Muscle of leg (tissue), 11 donors: ENCODE data around the gene SDHAF3. TPM values are rescaled to one million over a fixed set of nuclear protein-coding genes. Genes with fewer than 3 reads are reported as not detected.

Source experiments
- DNase-seq: peaks from one replicate; pipeline ENCODE4 v3.0.0; 2013
- H3K27ac ChIP-seq: one replicate; pipeline ENCODE4 v1.5.1; 2013; ENCODE audit warnings: mild to moderate bottlenecking, low read length, control low read depth
- H3K27me3 ChIP-seq: one replicate; pipeline ENCODE4 v1.6.1; 2013; ENCODE audit warnings: low read length; ENCODE audit not compliant: control insufficient read depth, insufficient read depth
- H3K36me3 ChIP-seq: one replicate; pipeline ENCODE4 v1.6.1; 2013; ENCODE audit warnings: low read length; ENCODE audit not compliant: control insufficient read depth, insufficient read depth
- H3K4me1 ChIP-seq: one replicate; pipeline ENCODE4 v1.6.1; 2013; ENCODE audit warnings: low read length; ENCODE audit not compliant: control insufficient read depth, insufficient read depth
- H3K4me3 ChIP-seq: one replicate; pipeline ENCODE4 v1.5.1; 2013; ENCODE audit warnings: low read length, control low read depth
- H3K9me3 ChIP-seq: replicated peaks from 2 replicates; pipeline ENCODE4 v1.6.1; 2013; ENCODE audit warnings: low read depth, low read length; ENCODE audit not compliant: control insufficient read depth
- WGBS: methylation state at CpG from one replicate; pipeline ENCODE4 v1.1.5; 2013; ENCODE audit warnings: missing lambda C conversion rate; ENCODE audit not compliant: insufficient coverage; 5-methylcytosine and 5-hydroxymethylcytosine counted together
- polyA plus RNA-seq, 8 donors: library from polyadenylated mRNA; unstranded; fragments of 120-200 nt; gene quantifications; one replicate each; pipeline versions ENCODE4 v1.2.1 to v1.2.3, GENCODE V29; 2013; ENCODE audit warnings: inconsistent platforms in 1 of 8, low replicate concordance in 1 of 8; ENCODE audit not compliant: insufficient read length in 8 of 8, insufficient read depth in 1 of 8
- total RNA-seq: library from RNA; stranded (reverse); fragments of 120-200 nt; gene quantifications from one replicate; pipeline ENCODE4 v1.2.4, GENCODE V29; 2013

The SDHAF3 gene
- total and polyA plus RNA-seq, 9 donors: 13.1 to 27.6 (median 24.8) TPM

- H3K36me3 ChIP-seq: no peaks in the 10 kb centered on the region
- no peaks in the 10 kb centered on the region for H3K27me3 ChIP-seq
- no CpG with 5 or more reads among the region's 2 CpGs for WGBS
- no peak for DNase-seq
- H3K4me3 ChIP-seq: no peak overlapping the region
- no peaks in the 10 kb centered on the region for H3K9me3 ChIP-seq
- no peaks in the 10 kb centered on the region for H3K4me1 ChIP-seq
- H3K27ac ChIP-seq: no peak overlapping the region
Observed at GRCh38 chr7:97203957-97204356, 86.5 kb downstream of the SDHAF3 start.

GRCh38 chr7:97204821-97205220 lies 87.3 kb downstream of the SDHAF3 start:
- no peak overlapping the region for H3K4me3 ChIP-seq
- H3K36me3 ChIP-seq: no peaks in the 10 kb centered on the region
- H3K4me1 ChIP-seq: no peaks in the 10 kb centered on the region
- no peaks in the 10 kb centered on the region for H3K9me3 ChIP-seq
- WGBS: 43% methylated on average over 2 of the region's 3 CpGs
- H3K27ac ChIP-seq: no peak overlapping the region
- DNase-seq: no peak
- H3K27me3 ChIP-seq: no peaks in the 10 kb centered on the region

- H3K9me3 ChIP-seq: no peaks in the 10 kb centered on the region
- H3K27ac ChIP-seq: no peak overlapping the region
- H3K27me3 ChIP-seq: no peaks in the 10 kb centered on the region
- DNase-seq: no peak
- no peak overlapping the region for H3K4me3 ChIP-seq
- H3K36me3 ChIP-seq: no peaks in the 10 kb centered on the region
- WGBS: 72% methylated on average over 4 of the region's 7 CpGs
- no peaks in the 10 kb centered on the region for H3K4me1 ChIP-seq
Observed at GRCh38 chr7:97215556-97215955, 98.1 kb downstream of the SDHAF3 start.

- DNase-seq: no peak
- 0% methylated on average over 1 of the region's 2 CpGs for WGBS
- no peaks in the 10 kb centered on the region for H3K9me3 ChIP-seq
- no peak overlapping the region for H3K27ac ChIP-seq
- no peak overlapping the region for H3K4me3 ChIP-seq
- H3K4me1 ChIP-seq: no peaks in the 10 kb centered on the region
- H3K27me3 ChIP-seq: no peaks in the 10 kb centered on the region
- no peaks in the 10 kb centered on the region for H3K36me3 ChIP-seq
Observed at GRCh38 chr7:97218767-97219166, 101.3 kb downstream of the SDHAF3 start.

GRCh38 chr7:97219237-97219636 lies 101.7 kb downstream of the SDHAF3 start:
- no peak overlapping the region for H3K27ac ChIP-seq
- no peaks in the 10 kb centered on the region for H3K9me3 ChIP-seq
- H3K4me3 ChIP-seq: no peak overlapping the region
- H3K36me3 ChIP-seq: no peaks in the 10 kb centered on the region
- peaks cover 2% of the 10 kb centered on the region for H3K4me1 ChIP-seq
- DNase-seq: no peak
- 80% methylated on average over 2 of the region's 2 CpGs for WGBS
- H3K27me3 ChIP-seq: no peaks in the 10 kb centered on the region

GRCh38 chr7:97224316-97224715 lies 106.8 kb downstream of the SDHAF3 start:
- Histone ChIP-seq H3K4me3 (no peak overlapping the region), H3K27ac (no peak overlapping the region), H3K4me1 (peaks cover 2% of the 10 kb centered on the region), H3K9me3 (no peaks in the 10 kb centered on the region), H3K36me3 (no peaks in the 10 kb centered on the region), H3K27me3 (no peaks in the 10 kb centered on the region)
- no CpG with 5 or more reads among the region's 2 CpGs for WGBS
- DNase-seq: no peak

GRCh38 chr7:97226541-97226940 lies 109.0 kb downstream of the SDHAF3 start:
- peaks cover 2% of the 10 kb centered on the region for H3K4me1 ChIP-seq
- whole genome bisulfite sequencing: 60% methylated on average over 1 of the region's 3 CpGs
- H3K9me3 ChIP-seq: no peaks in the 10 kb centered on the region
- H3K4me3 ChIP-seq: no peak overlapping the region
- no peak overlapping the region for H3K27ac ChIP-seq
- DNase-seq: no peak
- no peaks in the 10 kb centered on the region for H3K27me3 ChIP-seq
- no peaks in the 10 kb centered on the region for H3K36me3 ChIP-seq

Other genes with a start within 250 kb of the SDHAF3 start
- not detected for gene DLX6, start 112.1 kb upstream of the SDHAF3 start, total RNA-seq
- gene DLX6, start 112.1 kb upstream of the SDHAF3 start, polyA plus RNA-seq: under 1 TPM in 1 of 8 donors, not detected in 7; 0.08 TPM
- gene DLX5, start 92.9 kb upstream of the SDHAF3 start, total RNA-seq: 0.13 TPM
- 1 to 10 TPM in 1 of 8 donors, under 1 TPM in 5, not detected in 2; 0.12 to 2.1 (median 0.35) TPM for gene DLX5, start 92.9 kb upstream of the SDHAF3 start, polyA plus RNA-seq